HTERT RPE-1 (cell line): ENCODE results near the gene ID1.
"Not testable (repeated sequence)": the region's sequence is repeated elsewhere in the genome, so short reads cannot be mapped to it uniquely, and the experiment has no call there.

Experiments used
- in situ Hi-C: fragments of 300-500 bp; cut with MboI; formaldehyde crosslinking; loops from 4 replicates; pipeline ENCODE4 v1.14.3; 2020; ENCODE audit warnings: low sequenced_read_pairs

Gene ID1

GRCh38 chr20:31572701-31573554 is 32.2 kb upstream of the ID1 start:
- in situ Hi-C loops, result no loop called here

DNA sequence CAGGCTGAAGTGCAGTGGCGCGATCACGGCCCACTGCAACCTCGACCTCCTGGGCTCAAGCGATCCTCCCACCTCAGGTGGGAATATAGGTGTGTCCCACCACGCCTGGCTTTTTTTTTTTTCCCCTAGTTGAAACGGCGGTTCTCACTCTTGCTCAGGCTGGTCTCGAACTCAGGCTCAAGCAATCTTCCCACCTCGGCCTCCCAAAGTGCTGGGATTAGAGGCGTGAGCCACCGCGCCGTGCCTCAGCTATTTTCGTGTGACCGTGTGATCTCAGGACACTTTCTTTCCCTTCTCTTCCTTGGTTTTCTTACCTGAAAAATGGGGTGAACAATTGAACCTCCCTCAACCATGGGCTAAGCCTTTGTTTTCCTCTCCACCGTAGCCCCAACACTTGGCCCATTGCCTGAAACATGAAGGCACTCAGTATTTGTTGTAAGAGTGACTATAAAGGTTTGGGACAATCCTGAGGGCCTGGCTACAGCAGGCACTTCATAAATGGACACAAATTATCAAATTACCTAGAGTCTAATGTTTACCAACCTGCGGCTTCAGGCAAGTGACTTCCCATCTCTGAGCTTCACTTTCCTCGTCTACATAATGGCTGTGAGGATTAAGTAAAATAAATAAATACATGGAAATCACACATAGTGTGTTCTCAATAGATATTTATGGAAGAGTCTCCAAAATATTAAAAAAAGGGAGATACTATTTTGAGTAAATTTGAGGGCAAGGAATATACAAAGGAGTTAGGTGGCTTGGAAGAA is 31.4 kb upstream of the ID1 start:
- in situ Hi-C loops, result no loop called here

DNA sequence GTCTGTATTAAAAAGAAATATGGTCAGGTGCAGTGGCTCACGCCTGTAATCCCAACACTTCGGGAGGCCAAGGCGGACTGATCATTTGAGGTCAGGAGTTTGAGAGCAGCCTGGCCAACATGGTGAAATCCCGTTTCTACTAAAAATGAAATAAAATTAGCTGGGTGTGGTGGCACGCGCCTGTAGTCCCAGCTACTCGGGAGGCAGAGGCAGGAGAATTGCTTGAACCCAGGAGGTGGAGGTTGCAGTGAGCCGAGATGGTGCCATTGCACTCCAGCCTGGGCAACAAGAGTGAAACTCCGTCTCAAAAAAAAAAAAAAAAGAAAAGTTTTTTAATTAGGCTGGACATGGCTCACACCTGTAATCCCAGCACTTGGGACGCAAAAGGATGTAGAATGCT is 30.1 kb upstream of the ID1 start:
- in situ Hi-C loops, result not testable (repeated sequence)

- in situ Hi-C loops, result no loop called here
These were observed 28.3 kb upstream of the ID1 start for GRCh38 chr20:31576751-31577150.

GRCh38 chr20:31577194-31577593 is 27.9 kb upstream of the ID1 start:
- in situ Hi-C loops, result no loop called here

DNA sequence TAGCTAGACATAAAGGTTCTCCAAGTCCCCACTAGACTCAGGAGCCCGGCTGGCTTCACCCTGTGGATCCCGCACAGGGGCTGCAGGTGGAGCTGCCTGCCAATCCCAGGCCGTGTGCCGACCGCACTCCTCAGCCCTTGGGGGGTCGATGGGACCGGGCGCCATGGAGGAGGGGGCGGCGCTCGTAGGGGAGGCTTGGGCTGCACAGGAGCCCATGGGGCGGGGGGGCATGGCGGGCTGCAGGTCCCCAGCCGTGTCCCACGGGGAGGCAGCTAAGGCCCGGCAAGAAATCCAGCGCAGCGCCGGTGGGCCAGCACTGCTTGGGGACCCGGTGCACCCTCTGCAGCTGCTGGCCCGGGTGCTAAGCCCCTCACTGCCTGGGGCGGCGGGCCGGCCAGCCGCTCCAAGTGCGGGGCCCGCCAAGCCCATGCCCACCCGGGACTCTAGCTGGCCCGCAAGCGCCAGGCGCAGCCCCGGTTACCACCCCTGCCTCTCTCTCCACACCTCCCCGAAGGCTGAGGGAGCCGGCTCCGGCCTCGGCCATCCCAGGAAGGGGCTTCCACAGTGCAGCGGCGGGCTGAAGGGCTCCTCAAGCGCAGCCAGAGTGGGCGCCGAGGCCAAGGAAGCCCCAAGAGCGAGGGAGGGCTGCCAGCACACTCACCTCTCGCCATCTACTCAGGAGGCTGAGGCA is 26.5 kb upstream of the ID1 start:
- in situ Hi-C loops, result no loop called here

DNA sequence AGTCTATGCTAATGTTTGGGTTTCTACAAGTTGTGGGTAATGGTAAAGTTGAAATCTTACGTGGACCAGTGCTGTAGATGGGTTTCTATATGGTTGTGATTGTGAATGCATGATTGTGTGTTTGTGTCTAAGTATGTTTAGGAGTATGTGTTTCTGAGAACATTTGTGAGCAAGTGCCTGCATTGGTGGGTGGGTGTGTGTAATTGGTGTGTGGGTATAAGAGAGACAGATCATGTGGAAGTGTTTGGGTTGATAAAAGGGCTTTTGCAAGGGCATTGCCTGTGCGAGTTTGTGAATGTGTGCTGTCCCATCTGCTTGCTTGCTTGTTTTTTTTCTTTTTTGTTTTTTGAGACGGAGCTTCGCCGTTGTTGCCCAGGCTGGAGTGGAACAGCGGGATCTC is 25.8 kb upstream of the ID1 start:
- in situ Hi-C loops, result no loop called here

DNA sequence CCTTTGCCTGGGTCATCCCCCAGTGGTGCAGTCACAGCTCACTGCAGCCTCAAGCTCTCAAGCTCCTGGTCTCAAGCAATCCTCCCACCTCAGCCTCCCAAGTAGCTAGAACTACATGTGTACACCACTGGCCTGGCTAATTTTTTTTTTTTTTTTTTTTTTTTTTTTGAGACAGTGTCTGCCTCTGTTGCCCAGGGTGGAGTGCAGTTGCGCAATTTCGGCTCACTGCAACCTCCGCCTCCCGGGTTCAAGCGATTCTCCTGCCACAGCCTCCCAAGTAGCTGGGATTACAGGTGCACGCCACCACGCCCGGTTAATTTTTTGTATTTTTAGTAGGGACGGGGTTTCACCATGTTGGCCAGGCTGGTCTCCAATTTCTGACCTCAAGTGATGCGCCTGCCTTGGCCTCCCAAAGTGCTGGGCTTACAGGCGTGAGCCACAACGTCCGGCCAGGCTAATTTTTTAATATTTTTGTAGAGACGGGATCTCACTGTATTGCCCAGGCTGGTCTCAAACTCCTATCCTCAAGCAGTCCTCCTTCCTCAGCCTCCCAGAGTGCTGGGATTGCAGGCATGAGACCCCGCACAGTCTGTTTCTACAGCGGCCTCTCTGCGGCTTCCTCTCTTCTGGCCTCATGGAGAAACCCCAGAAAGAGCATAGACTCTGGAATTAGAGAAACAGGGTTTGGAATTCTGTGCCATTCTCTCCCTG is 25.0 kb upstream of the ID1 start:
- in situ Hi-C loops, result not testable (repeated sequence)

GRCh38 chr20:31580706-31581105 is 24.4 kb upstream of the ID1 start:
- in situ Hi-C loops, result no loop called here

- in situ Hi-C loops, result no loop called here
These were observed 23.7 kb upstream of the ID1 start for GRCh38 chr20:31581391-31581790.

- in situ Hi-C loops, result no loop called here
These were observed 17.3 kb upstream of the ID1 start for GRCh38 chr20:31587545-31588389.

DNA sequence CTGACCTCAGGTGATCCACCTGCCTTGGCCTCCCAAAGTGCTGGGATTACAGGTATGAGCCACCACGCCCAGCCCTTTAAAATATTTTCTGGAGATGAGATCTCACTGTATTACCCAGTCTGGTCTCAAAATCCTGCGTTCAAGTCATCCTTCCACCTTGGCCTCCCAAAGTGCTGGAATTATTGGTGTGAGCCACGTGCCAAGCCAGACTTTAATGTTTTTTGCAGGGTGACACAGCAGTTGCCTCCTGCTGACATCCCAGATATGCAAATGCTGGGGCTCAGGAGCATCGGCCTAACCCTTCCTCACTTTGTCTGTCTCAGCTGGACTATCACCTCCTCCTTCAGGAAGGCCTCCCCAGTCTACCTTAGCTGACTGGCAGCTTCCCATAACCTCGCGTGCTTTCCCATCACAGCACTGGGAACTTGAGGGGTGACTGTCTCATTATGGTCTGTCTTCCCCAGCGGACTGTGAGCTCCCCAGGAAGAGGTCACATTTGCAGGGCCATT is 14.3 kb upstream of the ID1 start:
- in situ Hi-C loops, result no loop called here

DNA sequence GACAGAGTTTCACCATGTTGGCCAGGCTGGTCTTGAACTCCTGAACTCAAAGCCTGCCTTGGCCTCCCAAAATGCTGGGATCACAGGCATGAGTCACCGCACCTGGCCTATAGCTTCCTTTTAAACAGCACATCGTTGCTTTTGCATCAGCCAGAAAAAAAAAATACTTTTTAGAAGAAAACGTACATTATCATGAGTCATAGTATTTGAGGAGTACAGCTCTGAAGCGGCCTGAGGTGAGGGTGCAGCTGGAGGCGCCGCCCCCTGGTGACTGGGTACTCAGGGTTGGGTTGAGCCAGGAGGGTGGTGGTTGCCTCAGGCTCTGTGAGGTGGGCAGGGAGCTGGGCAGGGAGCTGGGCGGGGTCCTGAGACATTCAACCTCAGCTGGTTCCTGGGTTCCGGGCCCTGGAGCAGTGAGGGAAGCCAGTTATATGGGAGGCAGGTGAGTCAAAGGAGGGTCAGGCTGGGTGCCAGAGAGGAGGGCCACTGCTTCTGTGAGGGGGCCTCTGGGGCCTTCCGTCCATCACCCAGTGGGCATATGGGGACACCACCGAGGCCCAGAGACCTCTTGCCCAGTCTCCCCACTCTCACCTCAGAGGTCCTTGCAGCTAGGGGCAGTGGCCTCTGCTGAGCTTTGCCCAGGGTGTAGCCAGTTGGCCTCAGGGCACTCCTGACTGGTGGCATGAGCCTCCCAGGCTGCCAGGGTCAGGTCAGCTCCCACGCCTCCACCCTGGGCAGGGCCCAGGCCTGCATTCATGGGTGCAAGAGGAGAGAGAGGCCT is 11.7 kb upstream of the ID1 start:
- in situ Hi-C loops, result no loop called here

DNA sequence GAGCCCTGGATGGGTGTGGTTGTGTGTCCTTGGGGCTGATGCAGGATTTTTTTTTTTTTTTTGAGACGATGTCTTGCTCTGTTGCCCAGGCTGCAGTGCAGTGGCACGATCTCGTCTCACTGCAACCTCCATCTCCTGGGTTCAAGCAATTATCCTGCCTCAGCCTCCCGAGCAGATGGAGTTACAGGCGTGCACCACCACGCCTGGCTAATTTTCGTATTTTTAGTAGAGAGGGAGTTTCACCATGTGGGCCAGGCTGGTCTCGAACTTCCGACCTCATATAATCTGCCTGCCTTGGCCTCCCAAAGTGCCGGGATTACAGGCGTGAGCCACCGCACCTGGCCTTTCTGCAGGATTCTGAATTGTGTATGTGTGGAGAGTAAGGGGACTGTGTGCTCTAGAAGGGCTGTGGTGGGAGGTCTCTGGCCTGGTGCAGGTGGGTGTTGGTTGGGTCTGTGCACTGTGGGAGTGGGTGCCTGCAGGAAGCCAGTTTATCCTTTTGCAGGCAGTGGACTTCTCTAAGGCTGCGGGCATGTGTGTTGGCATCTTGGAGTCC is 11.0 kb upstream of the ID1 start:
- in situ Hi-C loops, result no loop called here

GRCh38 chr20:31594558-31595379 is 10.3 kb upstream of the ID1 start:
- in situ Hi-C loops, result no loop called here

DNA sequence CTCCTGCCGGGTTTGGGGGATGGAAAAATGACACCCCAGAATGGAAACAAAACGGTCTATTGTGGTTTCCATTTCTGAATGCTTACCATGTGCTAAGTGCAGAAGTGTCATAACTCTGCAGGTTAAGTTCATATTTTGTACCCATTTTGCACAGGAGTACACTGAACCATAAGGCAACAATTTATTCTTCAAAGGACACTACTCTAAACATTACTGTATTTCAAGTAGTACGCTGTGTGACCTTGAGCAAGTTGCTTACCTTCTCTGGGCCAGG is 9.8 kb upstream of the ID1 start:
- in situ Hi-C loops, result no loop called here

DNA sequence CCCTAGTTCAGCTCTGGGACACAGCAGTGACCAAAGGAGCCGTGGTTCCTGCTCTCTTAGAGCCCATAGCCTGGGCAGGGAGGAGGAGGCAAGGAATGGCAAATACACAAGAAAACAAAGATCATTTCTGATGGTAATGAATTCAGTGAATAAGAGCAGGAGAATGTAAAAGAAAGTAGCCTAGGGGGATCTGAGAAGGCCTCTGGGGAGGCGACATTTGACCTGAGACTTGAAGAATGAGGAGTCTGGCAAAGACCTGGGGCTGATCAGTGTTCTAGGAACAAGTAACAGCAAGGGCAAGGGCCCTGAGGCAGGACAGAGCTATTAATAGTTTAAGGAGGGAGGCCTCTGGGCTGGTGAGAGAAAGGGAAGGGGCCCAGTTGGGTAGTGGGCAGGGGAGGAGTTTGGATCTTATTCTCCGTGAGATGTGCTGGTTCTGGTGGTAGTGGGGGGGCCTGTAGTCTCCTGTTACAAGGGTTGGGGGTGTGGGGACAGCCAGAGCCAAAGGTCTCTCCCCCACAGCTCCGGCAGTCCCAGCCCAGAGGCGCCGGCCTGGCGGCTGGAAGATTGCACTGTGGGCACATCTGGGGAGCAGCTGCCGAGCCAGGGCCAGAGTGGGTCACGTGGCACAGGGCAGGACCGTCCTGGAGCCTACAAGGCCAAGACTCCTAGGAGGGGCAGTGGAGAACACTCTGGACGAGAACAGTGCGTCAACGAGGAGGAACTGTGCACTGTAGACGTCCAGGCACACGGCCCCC is 9.3 kb upstream of the ID1 start:
- in situ Hi-C loops, result no loop called here

DNA sequence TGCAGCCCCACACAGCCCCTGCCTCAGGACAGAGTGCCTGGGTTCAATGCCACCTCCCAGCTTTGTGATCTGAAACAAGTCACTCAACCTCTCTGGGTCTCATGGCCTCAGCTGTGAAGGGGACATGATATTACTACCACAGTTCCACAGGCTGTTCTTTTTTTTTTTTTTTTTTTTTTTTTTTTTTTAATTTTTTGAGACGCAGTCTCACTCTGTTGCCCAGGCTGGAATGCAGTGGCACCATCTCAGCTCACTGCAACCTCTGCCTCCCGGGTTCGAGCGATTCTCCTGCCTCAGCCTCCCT is 8.7 kb upstream of the ID1 start:
- in situ Hi-C loops, result not testable (repeated sequence)
